ACC112 (cell line): Measurements from ENCODE around the gene ST7.
"Not testable (repeated sequence)": the region's sequence is repeated elsewhere in the genome, so short reads cannot be mapped to it uniquely, and the experiment has no call there.

Source experiments
- H2AFZ ChIP-seq: fragments of 200-600 bp; sonication (generic); one replicate; pipeline ENCODE4 v1.6.0; 2017; ENCODE audit warnings: antibody characterized with exemption, low read length; ENCODE audit not compliant: unreplicated experiment
- H3K27ac ChIP-seq: fragments of 200-600 bp; sonication (generic); 2 replicates; pipeline ENCODE4 v1.5.1; 2014; ENCODE audit warnings: low read depth, mild to moderate bottlenecking, antibody characterized with exemption, low read length, moderate library complexity
- H3K27me3 ChIP-seq: fragments of 200-600 bp; sonication (generic); 2 replicates; pipeline ENCODE4 v1.6.1; 2014; ENCODE audit warnings: mild to moderate bottlenecking, antibody characterized with exemption, low read length, moderate library complexity, mixed read lengths; ENCODE audit not compliant: insufficient read depth
- H3K36me3 ChIP-seq: fragments of 200-600 bp; sonication (generic); 2 replicates; pipeline ENCODE4 v1.6.1; 2016; ENCODE audit warnings: mild to moderate bottlenecking, antibody characterized with exemption, low read length, moderate library complexity, mixed read lengths; ENCODE audit not compliant: insufficient read depth
- H3K4me1 ChIP-seq: fragments of 200-600 bp; sonication (generic); one replicate; pipeline ENCODE4 v1.6.1; 2016; ENCODE audit warnings: low read length, mixed read lengths; ENCODE audit not compliant: insufficient read depth, unreplicated experiment, control insufficient read depth
- H3K4me3 ChIP-seq: fragments of 200-600 bp; sonication (generic); 2 replicates; pipeline ENCODE4 v1.5.1; 2014; ENCODE audit warnings: mild to moderate bottlenecking, low read depth, low read length
- H3K79me2 ChIP-seq: fragments of 200-600 bp; sonication (generic); one replicate; pipeline ENCODE4 v1.6.0; 2016; ENCODE audit warnings: low read length; ENCODE audit not compliant: control insufficient read depth, unreplicated experiment, insufficient read depth

Gene ST7

GRCh38 chr7:117113871-117114270, 160.6 kb downstream of the ST7 start:
- Histone ChIP-seq H3K27me3 (no peaks in the 10 kb centered on the region), H3K4me3 (no peak overlapping the region), H3K27ac (no peak overlapping the region), H3K79me2 (no peaks in the 10 kb centered on the region), H3K36me3 (no peaks in the 10 kb centered on the region), H3K4me1 (no peaks in the 10 kb centered on the region), H2AFZ (no peak overlapping the region)

GRCh38 chr7:117114272-117114671, 161.0 kb downstream of the ST7 start:
- no peak overlapping the region for H3K4me3 ChIP-seq
- no peak overlapping the region for H3K27ac ChIP-seq
- H3K27me3 ChIP-seq = no peaks in the 10 kb centered on the region
- no peaks in the 10 kb centered on the region for H3K79me2 ChIP-seq
- H2AFZ ChIP-seq = no peak overlapping the region
- no peaks in the 10 kb centered on the region for H3K4me1 ChIP-seq
- no peaks in the 10 kb centered on the region for H3K36me3 ChIP-seq

- Histone ChIP-seq H3K36me3 (no peaks in the 10 kb centered on the region), H3K27ac (no peak overlapping the region), H3K4me3 (no peak overlapping the region), H3K27me3 (no peaks in the 10 kb centered on the region), H2AFZ (no peak overlapping the region), H3K4me1 (no peaks in the 10 kb centered on the region), H3K79me2 (no peaks in the 10 kb centered on the region)
These were observed 162.9 kb downstream of the ST7 start for GRCh38 chr7:117116211-117116610.

GRCh38 chr7:117117172-117117571, 163.9 kb downstream of the ST7 start:
- H3K36me3 ChIP-seq = no peaks in the 10 kb centered on the region
- no peaks in the 10 kb centered on the region for H3K27me3 ChIP-seq
- H3K27ac ChIP-seq = no peak overlapping the region
- H3K79me2 ChIP-seq = no peaks in the 10 kb centered on the region
- H3K4me1 ChIP-seq = peaks cover 2% of the 10 kb centered on the region
- H3K4me3 ChIP-seq = no peak overlapping the region
- no peak overlapping the region for H2AFZ ChIP-seq

GRCh38 chr7:117118579-117119180, 165.4 kb downstream of the ST7 start:
- Histone ChIP-seq H3K79me2 (no peaks in the 10 kb centered on the region), H3K27ac (no peak overlapping the region), H3K4me1 (peaks cover 17% of the 10 kb centered on the region), H3K36me3 (no peaks in the 10 kb centered on the region), H3K27me3 (no peaks in the 10 kb centered on the region), H3K4me3 (no peak overlapping the region), H2AFZ (no peak overlapping the region)

GRCh38 chr7:117119192-117119924, 166.1 kb downstream of the ST7 start:
- H3K27me3 ChIP-seq = no peaks in the 10 kb centered on the region
- H3K4me1 ChIP-seq = peaks cover 22% of the 10 kb centered on the region
- H3K4me3 ChIP-seq = no peak overlapping the region
- H3K36me3 ChIP-seq = no peaks in the 10 kb centered on the region
- H3K27ac ChIP-seq = no peak overlapping the region
- H2AFZ ChIP-seq = no peak overlapping the region
- no peaks in the 10 kb centered on the region for H3K79me2 ChIP-seq

- H3K79me2 ChIP-seq, H3K27ac ChIP-seq, H3K4me3 ChIP-seq, H3K36me3 ChIP-seq, H3K27me3 ChIP-seq, H2AFZ ChIP-seq: not testable (repeated sequence)
- H3K4me1 ChIP-seq = peaks cover 30% of the 10 kb centered on the region
These were observed 167.0 kb downstream of the ST7 start for GRCh38 chr7:117120321-117120720.

- H3K27ac ChIP-seq, H3K79me2 ChIP-seq, H2AFZ ChIP-seq, H3K4me3 ChIP-seq, H3K36me3 ChIP-seq, H3K27me3 ChIP-seq: not testable (repeated sequence)
- peaks cover 47% of the 10 kb centered on the region for H3K4me1 ChIP-seq
These were observed 168.7 kb downstream of the ST7 start for GRCh38 chr7:117122036-117122435.

- H3K36me3 ChIP-seq = no peaks in the 10 kb centered on the region
- H3K27me3 ChIP-seq = no peaks in the 10 kb centered on the region
- H3K4me1 ChIP-seq = peaks cover 50% of the 10 kb centered on the region
- peaks cover 3% of the 10 kb centered on the region for H3K79me2 ChIP-seq
- H3K27ac ChIP-seq = no peak overlapping the region
- no peak overlapping the region for H3K4me3 ChIP-seq
- H2AFZ ChIP-seq = no peak overlapping the region
These were observed 169.2 kb downstream of the ST7 start for GRCh38 chr7:117122536-117122935.

GRCh38 chr7:117123311-117123926, 170.1 kb downstream of the ST7 start:
- Histone ChIP-seq H3K27me3 (no peaks in the 10 kb centered on the region), H3K4me3 (no peak overlapping the region), H3K27ac (peak overlapping the region; percentile 32; the same call in 1 of the 2 replicates), H2AFZ (no peak overlapping the region), H3K4me1 (peaks cover 56% of the 10 kb centered on the region), H3K79me2 (peaks cover 3% of the 10 kb centered on the region), H3K36me3 (no peaks in the 10 kb centered on the region)
